Activated T-cell treated with anti-CD3 and anti-CD28 coated beads, Interleukin-2, amount 50 U/mL, for 4 hours (primary cell): ENCODE results near the gene WNT7A. TPM values are rescaled to one million over a fixed set of nuclear protein-coding genes. Genes with fewer than 3 reads are reported as not detected.

Experiments
- ATAC-seq, 2 donors: fragments of 200-7000 bp; cut with Tn5 transposase; one replicate each; pipeline ENCODE4 v1.10.0; 2021
- DNase-seq: peaks from one replicate; pipeline ENCODE4 v3.0.0-alpha.2; 2020
- H3K27me3 Mint-ChIP-seq: one replicate; pipeline ENCODE4 v1.8.0; 2021; ENCODE audit warnings: low read depth, mixed read lengths
- H3K36me3 Mint-ChIP-seq: one replicate; pipeline ENCODE4 v1.8.0; 2022; ENCODE audit warnings: mixed read lengths; ENCODE audit not compliant: insufficient read depth
- H3K4me1 Mint-ChIP-seq: one replicate; pipeline ENCODE4 v1.8.0; 2021; ENCODE audit warnings: low read depth, mixed read lengths
- H3K4me3 Mint-ChIP-seq: one replicate; pipeline ENCODE4 v1.8.0; 2021; ENCODE audit warnings: mild to moderate bottlenecking, moderate library complexity, mixed read lengths
- H3K9me3 Mint-ChIP-seq: one replicate; pipeline ENCODE4 v1.8.0; 2021; ENCODE audit warnings: mixed read lengths
- total RNA-seq, 3 donors: library from RNA; stranded (reverse); gene quantifications; one replicate each; pipeline ENCODE4 v1.2.1, GENCODE V29; 2021

WNT7A gene
- total RNA-seq, 3 donors from 2014 or later, result 0.08 to 0.24 (median 0.10) TPM

DNA sequence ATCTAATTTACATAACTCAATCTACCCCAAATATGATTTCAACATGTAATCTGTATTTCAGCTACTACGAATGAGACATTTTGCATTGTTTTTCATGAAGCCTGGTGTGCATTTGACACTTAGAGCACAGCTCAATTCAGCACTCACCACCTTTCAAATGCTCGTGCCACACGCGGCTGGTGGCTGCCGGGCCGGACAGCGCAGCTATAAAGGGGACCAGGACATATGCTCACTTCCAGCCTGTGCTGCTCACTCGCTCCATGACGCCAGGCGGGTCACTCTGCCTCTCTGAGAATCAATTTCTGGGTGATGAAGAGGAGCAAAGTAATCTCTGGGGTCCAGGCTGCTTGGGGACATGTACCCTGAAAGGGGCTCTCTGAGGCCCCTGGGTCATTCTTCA lies 93.1 kb downstream of the WNT7A start:
- no peak for DNase-seq
- no peaks in the 10 kb centered on the region for H3K4me1 Mint-ChIP-seq
- peaks cover 7% of the 10 kb centered on the region for H3K27me3 Mint-ChIP-seq
- no peak for ATAC-seq
- no peak overlapping the region for H3K4me3 Mint-ChIP-seq
- H3K9me3 Mint-ChIP-seq, result no peaks in the 10 kb centered on the region
- H3K36me3 Mint-ChIP-seq, result no peaks in the 10 kb centered on the region

DNA sequence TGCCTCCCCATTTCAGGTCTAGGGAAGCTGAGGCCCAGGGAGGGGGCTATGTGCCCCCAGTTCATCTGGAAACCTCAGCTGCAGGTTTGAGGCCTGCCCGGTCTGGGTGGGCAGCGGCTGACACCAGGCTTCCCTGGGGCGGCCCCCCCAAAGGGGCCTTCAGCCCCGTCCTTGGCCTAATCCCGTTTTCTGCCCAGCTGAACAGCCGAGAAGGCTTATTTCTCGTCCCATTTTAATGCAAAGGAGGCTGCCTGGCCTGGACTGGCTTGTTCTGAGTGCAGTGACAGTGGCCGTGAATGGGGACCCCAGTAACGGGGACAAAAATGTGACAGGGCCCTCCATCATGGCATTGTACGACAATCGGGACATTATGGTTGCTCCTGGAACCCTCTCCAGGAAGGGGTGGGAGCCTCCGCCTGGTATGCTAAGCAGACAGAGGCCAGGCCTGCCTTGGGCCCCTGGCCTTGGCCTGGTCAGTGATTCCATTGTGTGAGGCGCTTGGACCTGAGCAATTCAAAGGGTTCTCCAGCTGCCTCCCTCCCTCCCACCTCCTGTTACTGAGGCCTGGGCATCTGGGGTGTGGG lies 93.9 kb downstream of the WNT7A start:
- Mint-ChIP-seq H3K27me3 (peaks cover 7% of the 10 kb centered on the region), H3K4me1 (no peaks in the 10 kb centered on the region), H3K36me3 (no peaks in the 10 kb centered on the region), H3K9me3 (no peaks in the 10 kb centered on the region), H3K4me3 (no peak overlapping the region)
- DNase-seq, result no peak
- no peak for ATAC-seq

DNA sequence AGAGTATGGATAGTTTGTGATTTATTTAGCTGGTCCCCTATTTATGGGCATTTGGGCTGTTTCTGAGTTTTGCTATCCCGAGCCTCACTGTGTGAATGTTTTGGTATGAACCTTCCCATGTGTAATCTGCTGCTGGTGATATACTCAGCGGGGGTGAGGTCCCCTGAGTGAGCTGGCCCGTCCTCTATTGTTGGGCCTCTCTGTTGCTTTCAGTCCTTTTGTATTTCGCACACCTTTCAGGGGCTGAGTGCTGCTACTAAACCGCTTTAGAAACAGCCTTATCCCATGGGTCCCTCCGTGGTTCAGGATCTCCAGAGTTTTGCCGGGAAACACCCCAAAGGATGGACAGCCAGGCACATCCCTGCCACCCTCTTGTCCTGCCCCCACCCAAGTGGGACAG lies 94.5 kb downstream of the WNT7A start:
- Mint-ChIP-seq H3K4me1 (no peaks in the 10 kb centered on the region), H3K27me3 (peaks cover 7% of the 10 kb centered on the region), H3K9me3 (no peaks in the 10 kb centered on the region), H3K36me3 (no peaks in the 10 kb centered on the region), H3K4me3 (no peak overlapping the region)
- ATAC-seq (no peak), DNase-seq (no peak)

DNA sequence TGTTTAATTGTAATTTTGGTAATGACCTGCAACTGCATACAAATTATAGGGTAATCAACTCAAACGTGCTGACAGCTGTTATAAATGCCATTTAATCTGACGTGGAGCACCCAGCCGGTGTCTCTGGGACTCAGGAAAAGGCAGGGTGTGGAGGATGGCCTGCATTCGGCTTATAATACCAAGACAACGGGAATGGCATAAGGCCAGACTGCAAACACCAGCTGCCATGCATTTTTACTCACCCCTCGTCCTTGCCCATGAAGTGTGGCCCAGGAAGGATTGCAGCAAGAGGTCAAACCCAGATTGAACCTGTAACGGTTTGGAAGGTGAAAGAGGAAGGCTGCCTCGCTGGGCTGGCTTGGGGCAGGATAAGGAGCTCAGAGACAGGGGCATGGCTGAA lies 96.4 kb downstream of the WNT7A start:
- no peaks in the 10 kb centered on the region for H3K9me3 Mint-ChIP-seq
- H3K4me3 Mint-ChIP-seq, result no peak overlapping the region
- ATAC-seq (no peak), DNase-seq (no peak)
- no peaks in the 10 kb centered on the region for H3K4me1 Mint-ChIP-seq
- H3K36me3 Mint-ChIP-seq, result no peaks in the 10 kb centered on the region
- H3K27me3 Mint-ChIP-seq, result peaks cover 5% of the 10 kb centered on the region

DNA sequence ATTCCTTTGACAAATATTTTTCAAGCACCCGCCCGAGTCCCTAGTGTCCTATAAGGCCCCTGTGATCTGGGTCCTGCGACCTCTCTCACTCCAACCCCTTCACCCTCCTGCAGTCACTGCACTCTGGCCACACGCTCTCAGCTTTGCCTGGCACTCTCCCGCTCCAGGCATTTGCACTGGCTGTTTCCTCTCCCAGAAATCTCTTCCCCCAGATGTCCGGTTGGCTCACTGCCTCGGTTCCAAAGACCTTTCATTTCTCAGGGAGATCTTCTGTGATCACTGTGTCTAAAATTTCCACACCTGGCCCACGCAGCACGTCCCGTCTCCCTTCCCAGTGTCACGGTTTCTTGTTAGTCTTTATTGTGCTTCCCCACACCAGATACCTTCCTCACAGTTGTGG lies 97.4 kb downstream of the WNT7A start:
- H3K4me1 Mint-ChIP-seq, result no peaks in the 10 kb centered on the region
- H3K4me3 Mint-ChIP-seq, result no peak overlapping the region
- DNase-seq, result no peak
- no peaks in the 10 kb centered on the region for H3K9me3 Mint-ChIP-seq
- no peak for ATAC-seq
- no peaks in the 10 kb centered on the region for H3K36me3 Mint-ChIP-seq
- peaks cover 5% of the 10 kb centered on the region for H3K27me3 Mint-ChIP-seq

DNA sequence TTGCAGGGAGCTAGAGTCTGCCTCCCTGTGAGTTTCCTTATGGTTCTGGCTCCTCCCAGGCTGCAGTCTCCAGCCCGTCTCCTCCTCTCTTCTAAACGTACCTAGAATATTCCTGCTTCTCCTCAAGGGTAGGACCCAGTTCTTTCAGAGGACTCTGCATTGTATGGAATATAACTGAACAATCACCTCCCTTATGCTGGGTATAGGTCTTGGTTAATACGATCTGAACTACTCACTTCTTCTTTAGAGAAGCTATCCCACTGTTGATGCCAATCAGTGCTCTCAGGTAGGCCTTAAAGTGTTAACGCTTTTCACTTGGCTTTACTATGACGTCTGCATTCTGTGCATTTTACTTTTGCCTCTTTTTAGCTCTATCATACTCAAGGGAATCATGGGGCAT lies 98.5 kb downstream of the WNT7A start:
- H3K4me1 Mint-ChIP-seq, result no peaks in the 10 kb centered on the region
- no peak for DNase-seq
- H3K9me3 Mint-ChIP-seq, result no peaks in the 10 kb centered on the region
- H3K36me3 Mint-ChIP-seq, result no peaks in the 10 kb centered on the region
- peaks cover 5% of the 10 kb centered on the region for H3K27me3 Mint-ChIP-seq
- ATAC-seq, result no peak
- no peak overlapping the region for H3K4me3 Mint-ChIP-seq

DNA sequence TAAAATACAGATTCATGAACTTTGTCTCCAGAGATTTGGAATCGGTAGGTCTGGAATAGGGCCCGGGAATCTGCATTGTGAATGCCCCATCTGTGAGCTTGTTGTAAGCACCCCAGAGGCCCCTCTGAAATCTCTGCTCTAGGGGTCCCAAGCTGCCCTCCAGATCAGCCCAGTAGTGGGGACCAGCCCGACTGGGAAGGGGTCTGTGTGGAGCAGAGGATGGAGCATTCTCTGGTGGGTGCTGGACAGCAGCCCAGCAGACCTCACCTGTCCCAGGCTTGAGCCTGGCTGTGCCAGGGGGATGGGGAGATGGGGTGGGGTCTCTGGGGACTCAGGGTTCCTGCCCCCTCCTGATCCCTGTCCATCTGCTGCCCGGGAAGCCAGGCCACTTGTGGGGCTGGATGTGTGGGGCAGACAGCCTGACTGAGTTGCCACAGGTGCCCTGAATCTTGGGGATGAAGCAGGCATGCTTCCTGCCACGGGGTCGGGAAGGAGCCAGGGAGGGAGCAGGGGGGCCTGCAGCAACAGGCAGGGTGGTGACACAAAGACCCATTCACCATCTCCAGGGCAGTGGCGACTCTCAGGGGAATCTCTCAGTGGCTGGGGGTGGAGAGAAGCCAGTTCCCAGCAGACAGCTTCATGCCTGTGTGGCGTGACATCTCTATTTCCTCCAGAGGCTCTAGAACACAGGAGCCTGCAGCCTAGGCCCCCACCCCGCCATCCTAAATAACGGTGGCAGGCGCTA lies 99.3 kb downstream of the WNT7A start:
- H3K9me3 Mint-ChIP-seq, result no peaks in the 10 kb centered on the region
- no peak for DNase-seq
- H3K4me3 Mint-ChIP-seq, result no peak overlapping the region
- no peak for ATAC-seq
- H3K36me3 Mint-ChIP-seq, result no peaks in the 10 kb centered on the region
- H3K4me1 Mint-ChIP-seq, result no peaks in the 10 kb centered on the region
- peaks cover 5% of the 10 kb centered on the region for H3K27me3 Mint-ChIP-seq

DNA sequence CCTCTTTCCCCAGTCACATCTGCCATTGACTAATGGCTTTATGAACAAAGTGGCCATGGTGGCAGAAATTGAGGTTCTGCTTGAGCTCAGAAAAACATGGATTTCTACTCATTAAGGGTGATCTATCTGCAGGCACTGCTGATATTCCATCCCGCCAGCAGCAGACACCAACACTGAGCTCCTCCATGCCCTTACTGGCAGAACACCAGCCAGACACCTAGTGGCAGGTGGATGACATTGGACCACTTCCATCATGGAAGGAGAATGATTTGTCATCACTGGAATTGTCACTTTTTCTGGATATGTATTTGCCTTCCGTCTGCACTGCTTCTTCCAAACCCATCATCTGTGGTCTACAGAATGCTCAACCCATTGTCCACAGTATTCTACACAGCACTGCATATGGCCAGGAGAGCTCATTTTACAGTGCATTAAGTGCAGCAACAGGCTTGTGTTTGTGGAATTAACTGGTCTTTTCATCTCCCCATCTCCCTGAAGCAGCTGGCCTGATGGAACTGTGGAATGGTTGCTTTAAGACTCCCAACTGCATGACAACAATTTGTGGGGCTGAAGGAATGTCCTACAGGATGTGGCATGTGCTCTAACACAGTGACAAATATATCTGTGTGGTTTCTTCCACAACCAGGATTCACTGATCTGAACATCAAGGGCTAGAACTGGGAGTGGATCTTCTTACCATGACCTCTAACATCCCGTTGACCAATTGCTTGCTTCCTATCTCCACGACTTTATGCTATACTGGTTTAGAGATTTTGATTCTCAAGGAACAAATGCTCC lies 103.4 kb downstream of the WNT7A start:
- no peak for ATAC-seq
- Mint-ChIP-seq H3K9me3 (no peaks in the 10 kb centered on the region), H3K4me3 (no peak overlapping the region), H3K4me1 (no peaks in the 10 kb centered on the region), H3K36me3 (no peaks in the 10 kb centered on the region), H3K27me3 (no peaks in the 10 kb centered on the region)
- DNase-seq, result no peak

DNA sequence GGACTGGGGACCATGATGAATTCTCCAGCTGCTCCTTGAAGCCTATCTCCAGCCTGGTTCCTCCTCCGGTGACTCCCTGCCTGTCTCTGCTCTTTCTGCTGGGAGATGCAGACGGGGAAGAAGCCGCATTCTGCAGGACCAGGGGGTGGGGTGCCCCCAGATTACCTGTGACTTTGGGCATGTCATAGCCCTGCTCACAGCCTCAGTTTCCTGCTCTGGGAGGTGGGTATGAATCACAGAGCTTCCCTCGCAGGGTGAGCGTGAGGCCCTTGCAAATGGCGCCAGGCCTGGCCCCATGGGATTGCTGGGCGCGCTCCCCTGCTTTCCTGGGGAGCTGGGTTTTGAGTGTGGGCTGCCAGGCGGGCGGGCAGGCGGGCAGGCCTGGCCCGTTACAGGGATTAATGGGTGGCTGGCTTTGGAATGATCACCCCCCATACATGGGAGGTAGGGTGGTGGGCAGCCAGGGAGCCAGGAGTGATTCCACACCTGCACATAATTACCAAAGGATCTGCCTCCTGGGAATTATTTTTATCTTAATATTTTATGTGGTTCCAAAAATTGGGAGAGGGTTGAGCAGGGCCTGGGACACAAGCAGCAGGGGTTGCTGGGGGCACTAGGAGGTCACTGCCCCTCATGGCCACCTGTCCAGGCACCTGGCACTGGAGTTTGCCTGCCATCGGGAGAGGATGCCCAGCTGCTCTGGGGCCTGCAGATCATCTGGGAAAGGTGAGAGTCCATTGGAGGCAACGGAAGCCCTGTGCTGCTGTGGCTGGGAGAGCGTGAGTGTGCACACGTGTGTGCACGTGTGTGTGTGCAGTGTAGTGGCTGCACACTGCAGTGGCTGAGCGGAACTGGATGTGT lies 106.8 kb downstream of the WNT7A start:
- H3K4me1 Mint-ChIP-seq, result peaks cover 5% of the 10 kb centered on the region
- H3K9me3 Mint-ChIP-seq, result no peaks in the 10 kb centered on the region
- no peaks in the 10 kb centered on the region for H3K36me3 Mint-ChIP-seq
- no peak overlapping the region for H3K4me3 Mint-ChIP-seq
- no peaks in the 10 kb centered on the region for H3K27me3 Mint-ChIP-seq
- no peak for ATAC-seq
- no peak for DNase-seq

DNA sequence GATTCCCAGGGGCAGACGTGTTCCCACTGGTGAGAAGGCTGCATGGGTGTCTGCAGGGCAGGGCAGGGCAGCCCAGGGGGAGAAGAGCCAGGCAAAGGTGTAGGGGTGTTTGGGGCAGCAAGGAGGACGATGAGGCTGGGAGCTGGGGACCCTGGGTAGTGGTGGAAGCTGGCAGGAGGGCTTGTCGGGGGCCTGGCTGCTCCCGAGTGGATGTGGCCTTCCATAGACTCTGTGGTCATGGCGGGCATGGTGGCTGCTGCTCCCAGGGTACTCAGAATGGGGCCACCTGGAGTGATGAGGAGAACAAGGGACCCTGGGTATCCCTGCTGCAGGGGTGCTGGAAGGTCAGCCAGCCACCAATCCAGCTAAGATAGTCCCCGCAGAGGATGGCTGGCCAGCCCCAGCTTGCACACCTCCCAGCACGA lies 107.5 kb downstream of the WNT7A start:
- Mint-ChIP-seq H3K9me3 (no peaks in the 10 kb centered on the region), H3K36me3 (no peaks in the 10 kb centered on the region), H3K27me3 (no peaks in the 10 kb centered on the region), H3K4me1 (peaks cover 5% of the 10 kb centered on the region), H3K4me3 (no peak overlapping the region)
- DNase-seq (no peak), ATAC-seq (no peak)

DNA sequence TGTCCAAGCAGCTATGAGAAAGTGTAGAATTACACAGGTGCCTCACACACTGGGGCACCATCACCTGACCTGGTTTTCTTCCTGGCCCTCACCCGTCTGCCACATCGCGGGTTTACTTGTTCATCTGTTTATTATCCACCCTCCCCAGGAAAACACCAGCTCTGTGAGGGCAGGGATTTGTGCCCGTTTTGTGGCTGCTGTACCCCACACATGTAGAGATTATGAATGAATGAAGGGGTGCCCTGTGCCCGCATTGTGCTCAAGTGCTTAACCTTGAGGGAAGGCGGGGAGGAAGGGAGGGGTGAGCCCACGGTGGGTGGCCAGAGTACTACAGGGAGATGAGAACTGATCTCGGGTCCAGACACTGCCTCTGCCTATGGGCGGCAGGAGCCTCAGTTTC lies 108.4 kb downstream of the WNT7A start:
- no peaks in the 10 kb centered on the region for H3K9me3 Mint-ChIP-seq
- no peak overlapping the region for H3K4me3 Mint-ChIP-seq
- ATAC-seq (no peak), DNase-seq (no peak)
- no peaks in the 10 kb centered on the region for H3K36me3 Mint-ChIP-seq
- H3K4me1 Mint-ChIP-seq, result peaks cover 5% of the 10 kb centered on the region
- no peaks in the 10 kb centered on the region for H3K27me3 Mint-ChIP-seq

DNA sequence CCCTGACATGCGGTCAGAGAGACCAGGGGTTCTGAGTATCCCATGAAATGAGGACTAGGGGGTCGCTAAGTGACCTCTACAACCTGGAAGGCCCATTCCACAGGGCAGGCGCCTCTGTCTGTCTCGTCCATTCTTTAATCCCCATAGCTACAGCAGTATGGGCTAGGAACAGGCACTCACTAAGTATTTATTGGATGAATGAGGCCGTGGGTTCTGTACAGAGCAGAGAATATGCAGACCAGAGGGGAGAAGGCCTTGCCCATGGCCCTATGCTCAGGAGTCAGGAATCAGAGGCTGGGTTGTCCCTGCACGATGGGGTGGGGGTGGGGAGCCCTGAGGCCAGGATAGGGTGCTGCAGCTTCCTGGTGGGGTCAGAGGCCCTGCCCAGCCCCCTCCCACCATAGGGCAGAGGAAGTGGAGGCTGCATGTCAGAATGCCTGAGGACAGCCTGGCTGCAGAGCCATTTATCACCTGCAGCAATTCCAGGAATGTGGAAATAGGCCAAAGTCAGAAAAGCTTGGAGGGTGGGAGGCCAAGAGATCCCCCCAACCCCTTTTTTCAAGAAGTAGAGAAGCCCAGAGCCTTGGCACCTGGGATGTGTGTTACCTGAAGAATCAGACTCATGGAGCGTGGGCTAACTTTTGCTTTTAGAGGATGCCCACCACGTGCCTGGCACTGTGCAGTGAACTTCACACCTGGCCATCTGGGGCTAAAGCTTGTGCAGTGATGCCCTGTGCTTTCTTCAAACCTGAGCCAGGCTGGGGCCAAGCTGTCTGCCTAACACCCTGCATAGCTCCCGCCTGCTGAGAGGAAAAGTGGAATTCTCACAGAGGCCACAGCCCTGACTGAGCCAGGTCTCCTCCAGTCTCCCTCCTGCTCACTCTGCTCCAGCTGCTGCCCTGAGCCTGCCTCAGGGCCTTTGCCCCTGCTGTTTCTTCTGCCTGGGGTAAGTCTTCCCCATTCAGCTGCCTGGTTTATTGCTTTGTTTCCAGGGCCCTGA lies 109.4 kb downstream of the WNT7A start:
- Mint-ChIP-seq H3K36me3 (no peaks in the 10 kb centered on the region), H3K4me1 (peaks cover 5% of the 10 kb centered on the region), H3K4me3 (no peak overlapping the region), H3K9me3 (no peaks in the 10 kb centered on the region), H3K27me3 (no peaks in the 10 kb centered on the region)
- ATAC-seq, result peak in 1 of 2 donors; percentile 14
- DNase-seq, result no peak

DNA sequence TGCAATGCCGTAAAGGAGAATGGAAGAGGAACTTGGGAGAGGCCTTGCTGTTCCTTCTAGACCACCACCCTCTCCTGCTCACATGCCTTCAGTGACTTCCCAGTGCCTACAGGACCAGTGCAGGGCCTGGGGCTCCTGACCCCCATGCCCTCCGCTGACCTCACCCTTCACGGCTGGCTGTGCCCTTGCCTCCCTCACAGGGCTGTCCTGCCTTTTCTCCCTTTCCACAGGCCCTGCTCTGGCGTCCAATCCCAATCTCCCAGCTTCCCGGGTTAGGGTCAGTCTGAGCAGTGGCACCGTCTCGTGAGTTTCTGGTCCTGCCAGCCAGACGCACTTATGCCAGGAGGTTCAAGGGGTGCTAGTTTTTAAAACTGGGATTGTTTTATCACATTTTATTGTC lies 110.4 kb downstream of the WNT7A start:
- Mint-ChIP-seq H3K4me1 (peaks cover 5% of the 10 kb centered on the region), H3K9me3 (no peaks in the 10 kb centered on the region), H3K27me3 (no peaks in the 10 kb centered on the region), H3K4me3 (no peak overlapping the region), H3K36me3 (no peaks in the 10 kb centered on the region)
- ATAC-seq, result no peak
- no peak for DNase-seq
